PC-3 (cell line): ENCODE measurements around the gene CACNA1C.

Experiments used
- EZH2 ChIP-seq: fragments of 300-600 bp; sonication (generic); IDR thresholded peaks from one replicate; pipeline ENCODE4 v1.6.1; 2017; ENCODE audit warnings: antibody characterized with exemption, mild to moderate bottlenecking, low read length; ENCODE audit not compliant: unreplicated experiment
- TF ChIP-seq, protein P1 (sequence below): fragments of 300-600 bp; sonication (generic); conservative IDR thresholded peaks from 2 replicates; pipeline ENCODE4 v1.5.1; 2017; ENCODE audit warnings: antibody characterized with exemption, low read depth, mild to moderate bottlenecking, low read length

GRCh38 chr12:2317772-2318171 lies 265.0 kb downstream of the CACNA1C start:
- TF ChIP-seq, protein P1, sequence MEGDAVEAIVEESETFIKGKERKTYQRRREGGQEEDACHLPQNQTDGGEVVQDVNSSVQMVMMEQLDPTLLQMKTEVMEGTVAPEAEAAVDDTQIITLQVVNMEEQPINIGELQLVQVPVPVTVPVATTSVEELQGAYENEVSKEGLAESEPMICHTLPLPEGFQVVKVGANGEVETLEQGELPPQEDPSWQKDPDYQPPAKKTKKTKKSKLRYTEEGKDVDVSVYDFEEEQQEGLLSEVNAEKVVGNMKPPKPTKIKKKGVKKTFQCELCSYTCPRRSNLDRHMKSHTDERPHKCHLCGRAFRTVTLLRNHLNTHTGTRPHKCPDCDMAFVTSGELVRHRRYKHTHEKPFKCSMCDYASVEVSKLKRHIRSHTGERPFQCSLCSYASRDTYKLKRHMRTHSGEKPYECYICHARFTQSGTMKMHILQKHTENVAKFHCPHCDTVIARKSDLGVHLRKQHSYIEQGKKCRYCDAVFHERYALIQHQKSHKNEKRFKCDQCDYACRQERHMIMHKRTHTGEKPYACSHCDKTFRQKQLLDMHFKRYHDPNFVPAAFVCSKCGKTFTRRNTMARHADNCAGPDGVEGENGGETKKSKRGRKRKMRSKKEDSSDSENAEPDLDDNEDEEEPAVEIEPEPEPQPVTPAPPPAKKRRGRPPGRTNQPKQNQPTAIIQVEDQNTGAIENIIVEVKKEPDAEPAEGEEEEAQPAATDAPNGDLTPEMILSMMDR = no peak
- no peak for TF ChIP-seq EZH2
